ENCODE results near the gene ZNF407.

The ZNF407 gene

GRCh38 chr18:74582642-74583041 lies 15.0 kb upstream of the ZNF407 start:
- Histone ChIP-seq H3K27me3 (ENCODE audit: insufficient read depth, poor library complexity, severe bottlenecking) (no peaks in the 10 kb centered on the region), H3K27ac (ENCODE audit: poor library complexity, severe bottlenecking) (no peak overlapping the region), H3K9me3 (ENCODE audit: severe bottlenecking) (no peaks in the 10 kb centered on the region), H3K36me3 (ENCODE audit: low read depth) (no peaks in the 10 kb centered on the region), H3K4me3 (ENCODE audit: severe bottlenecking) (no peak overlapping the region), H3K4me1 (ENCODE audit: insufficient read depth, poor library complexity, severe bottlenecking) (no peaks in the 10 kb centered on the region)
- ATAC-seq (ENCODE audit: low read depth), result no peak
- no peak for DNase-seq (ENCODE audit: low spot score)
- TF ChIP-seq CTCF (IDR thresholded peaks at IDR 0.05; ENCODE audit: poor library complexity, severe bottlenecking), result no peak

- Histone ChIP-seq H3K9me3 (ENCODE audit: severe bottlenecking) (no peaks in the 10 kb centered on the region), H3K27me3 (ENCODE audit: insufficient read depth, poor library complexity, severe bottlenecking) (no peaks in the 10 kb centered on the region), H3K27ac (ENCODE audit: poor library complexity, severe bottlenecking) (no peak overlapping the region), H3K4me3 (ENCODE audit: severe bottlenecking) (no peak overlapping the region), H3K36me3 (ENCODE audit: low read depth) (no peaks in the 10 kb centered on the region), H3K4me1 (ENCODE audit: insufficient read depth, poor library complexity, severe bottlenecking) (no peaks in the 10 kb centered on the region)
- no peak for TF ChIP-seq CTCF (IDR thresholded peaks at IDR 0.05; ENCODE audit: poor library complexity, severe bottlenecking)
- no peak for DNase-seq (ENCODE audit: low spot score)
- ATAC-seq (ENCODE audit: low read depth), result no peak
Measured at GRCh38 chr18:74587441-74587840, 10.2 kb upstream of the ZNF407 start.

- DNase-seq (ENCODE audit: low spot score) (no peak), ATAC-seq (ENCODE audit: low read depth) (no peak)
- no peak overlapping the region for H3K27ac ChIP-seq (ENCODE audit: poor library complexity, severe bottlenecking)
- H3K4me1 ChIP-seq (ENCODE audit: insufficient read depth, poor library complexity, severe bottlenecking), result no peaks in the 10 kb centered on the region
- no peaks in the 10 kb centered on the region for H3K36me3 ChIP-seq (ENCODE audit: low read depth)
- no peak for TF ChIP-seq CTCF (IDR thresholded peaks at IDR 0.05; ENCODE audit: poor library complexity, severe bottlenecking)
- H3K9me3 ChIP-seq (ENCODE audit: severe bottlenecking), result no peaks in the 10 kb centered on the region
- H3K4me3 ChIP-seq (ENCODE audit: severe bottlenecking), result no peak overlapping the region
- H3K27me3 ChIP-seq (ENCODE audit: insufficient read depth, poor library complexity, severe bottlenecking), result no peaks in the 10 kb centered on the region
Measured at GRCh38 chr18:74589021-74589420, 8.6 kb upstream of the ZNF407 start.

- DNase-seq (ENCODE audit: low spot score), result no peak
- H3K27ac ChIP-seq (ENCODE audit: poor library complexity, severe bottlenecking), result no peak overlapping the region
- TF ChIP-seq CTCF (IDR thresholded peaks at IDR 0.05; ENCODE audit: poor library complexity, severe bottlenecking), result no peak
- no peak overlapping the region for H3K4me3 ChIP-seq (ENCODE audit: severe bottlenecking)
- no peaks in the 10 kb centered on the region for H3K36me3 ChIP-seq (ENCODE audit: low read depth)
- no peak for ATAC-seq (ENCODE audit: low read depth)
- no peaks in the 10 kb centered on the region for H3K9me3 ChIP-seq (ENCODE audit: severe bottlenecking)
- H3K4me1 ChIP-seq (ENCODE audit: insufficient read depth, poor library complexity, severe bottlenecking), result no peaks in the 10 kb centered on the region
- H3K27me3 ChIP-seq (ENCODE audit: insufficient read depth, poor library complexity, severe bottlenecking), result no peaks in the 10 kb centered on the region
Measured at GRCh38 chr18:74589811-74590210, 7.9 kb upstream of the ZNF407 start.

- H3K4me3 ChIP-seq (ENCODE audit: severe bottlenecking), result no peak overlapping the region
- no peak for TF ChIP-seq CTCF (IDR thresholded peaks at IDR 0.05; ENCODE audit: poor library complexity, severe bottlenecking)
- H3K27ac ChIP-seq (ENCODE audit: poor library complexity, severe bottlenecking), result no peak overlapping the region
- no peaks in the 10 kb centered on the region for H3K27me3 ChIP-seq (ENCODE audit: insufficient read depth, poor library complexity, severe bottlenecking)
- ATAC-seq (ENCODE audit: low read depth) (no peak), DNase-seq (ENCODE audit: low spot score) (no peak)
- peaks cover under 1% of the 10 kb centered on the region for H3K4me1 ChIP-seq (ENCODE audit: insufficient read depth, poor library complexity, severe bottlenecking)
- peaks cover 1% of the 10 kb centered on the region; the same call in 1 of the 2 replicates for H3K36me3 ChIP-seq (ENCODE audit: low read depth)
- no peaks in the 10 kb centered on the region for H3K9me3 ChIP-seq (ENCODE audit: severe bottlenecking)
Measured at GRCh38 chr18:74590671-74591070, 7.0 kb upstream of the ZNF407 start.

Measured in RWPE2 (cell line).